Activated naive CD4-positive, alpha-beta T cell treated with anti-CD3 and anti-CD28 coated beads, Interleukin-2, amount 50 U/mL, for 24 hours (primary cell): ENCODE results near the gene C1D.

Source experiments
- H3K27ac Mint-ChIP-seq: one replicate; pipeline ENCODE4 v1.8.0; 2021; ENCODE audit warnings: mild to moderate bottlenecking, mixed read lengths
- H3K27me3 Mint-ChIP-seq: one replicate; pipeline ENCODE4 v1.8.0; 2021; ENCODE audit warnings: mixed read lengths
- H3K36me3 Mint-ChIP-seq: one replicate; pipeline ENCODE4 v1.8.0; 2021; ENCODE audit warnings: mixed read lengths
- H3K4me1 Mint-ChIP-seq: one replicate; pipeline ENCODE4 v1.8.0; 2021; ENCODE audit warnings: mixed read lengths
- H3K4me3 Mint-ChIP-seq: one replicate; pipeline ENCODE4 v1.8.0; 2021; ENCODE audit warnings: mild to moderate bottlenecking, mixed read lengths
- H3K9me3 Mint-ChIP-seq: one replicate; pipeline ENCODE4 v1.8.0; 2021; ENCODE audit warnings: mixed read lengths

The C1D gene

GRCh38 chr2:68040078-68040477 lies 22.7 kb downstream of the C1D start:
- H3K27ac Mint-ChIP-seq: no peak overlapping the region
- no peaks in the 10 kb centered on the region for H3K9me3 Mint-ChIP-seq
- H3K27me3 Mint-ChIP-seq: no peaks in the 10 kb centered on the region
- no peak overlapping the region for H3K4me3 Mint-ChIP-seq
- peaks cover 4% of the 10 kb centered on the region for H3K4me1 Mint-ChIP-seq
- H3K36me3 Mint-ChIP-seq: peaks cover 2% of the 10 kb centered on the region

GRCh38 chr2:68039317-68039716 lies 23.5 kb downstream of the C1D start:
- H3K36me3 Mint-ChIP-seq: no peaks in the 10 kb centered on the region
- H3K4me3 Mint-ChIP-seq: no peak overlapping the region
- no peak overlapping the region for H3K27ac Mint-ChIP-seq
- H3K4me1 Mint-ChIP-seq: peaks cover 4% of the 10 kb centered on the region
- H3K9me3 Mint-ChIP-seq: no peaks in the 10 kb centered on the region
- H3K27me3 Mint-ChIP-seq: no peaks in the 10 kb centered on the region

GRCh38 chr2:68032702-68033101 lies 30.1 kb downstream of the C1D start:
- no peaks in the 10 kb centered on the region for H3K4me1 Mint-ChIP-seq
- no peak overlapping the region for H3K27ac Mint-ChIP-seq
- H3K4me3 Mint-ChIP-seq: no peak overlapping the region
- H3K36me3 Mint-ChIP-seq: no peaks in the 10 kb centered on the region
- no peaks in the 10 kb centered on the region for H3K9me3 Mint-ChIP-seq
- no peaks in the 10 kb centered on the region for H3K27me3 Mint-ChIP-seq

- H3K27me3 Mint-ChIP-seq: no peaks in the 10 kb centered on the region
Measured at GRCh38 chr2:68031542-68032160, 31.2 kb downstream of the C1D start.

GRCh38 chr2:68031043-68031442 lies 31.8 kb downstream of the C1D start:
- Mint-ChIP-seq H3K27me3 (peaks cover 3% of the 10 kb centered on the region), H3K36me3 (no peaks in the 10 kb centered on the region), H3K4me3 (no peak overlapping the region), H3K9me3 (no peaks in the 10 kb centered on the region), H3K27ac (no peak overlapping the region), H3K4me1 (no peaks in the 10 kb centered on the region)

More at GRCh38 chr2:68031542-68032160, 31.2 kb downstream of the C1D start:
- Mint-ChIP-seq H3K4me1 (no peaks in the 10 kb centered on the region), H3K9me3 (no peaks in the 10 kb centered on the region), H3K4me3 (no peak overlapping the region), H3K36me3 (no peaks in the 10 kb centered on the region), H3K27ac (no peak overlapping the region)

GRCh38 chr2:68030529-68030928 lies 32.3 kb downstream of the C1D start:
- Mint-ChIP-seq H3K27me3 (peaks cover 5% of the 10 kb centered on the region), H3K9me3 (no peaks in the 10 kb centered on the region), H3K36me3 (no peaks in the 10 kb centered on the region), H3K4me1 (no peaks in the 10 kb centered on the region), H3K4me3 (no peak overlapping the region), H3K27ac (no peak overlapping the region)

GRCh38 chr2:68027959-68028358 lies 34.8 kb downstream of the C1D start:
- H3K9me3 Mint-ChIP-seq: no peaks in the 10 kb centered on the region
- H3K36me3 Mint-ChIP-seq: no peaks in the 10 kb centered on the region
- H3K27me3 Mint-ChIP-seq: peaks cover 9% of the 10 kb centered on the region
- H3K4me1 Mint-ChIP-seq: no peaks in the 10 kb centered on the region
- no peak overlapping the region for H3K4me3 Mint-ChIP-seq
- no peak overlapping the region for H3K27ac Mint-ChIP-seq

GRCh38 chr2:68024450-68024849 lies 38.4 kb downstream of the C1D start:
- Mint-ChIP-seq H3K4me3 (no peak overlapping the region), H3K9me3 (no peaks in the 10 kb centered on the region), H3K36me3 (no peaks in the 10 kb centered on the region), H3K27ac (no peak overlapping the region), H3K27me3 (peaks cover 17% of the 10 kb centered on the region), H3K4me1 (no peaks in the 10 kb centered on the region)

- no peaks in the 10 kb centered on the region for H3K4me1 Mint-ChIP-seq
- no peak overlapping the region for H3K4me3 Mint-ChIP-seq
Measured at GRCh38 chr2:68023904-68024303, 38.9 kb downstream of the C1D start.

GRCh38 chr2:68018727-68019126 lies 44.1 kb downstream of the C1D start:
- Mint-ChIP-seq H3K4me3 (no peak overlapping the region), H3K4me1 (no peaks in the 10 kb centered on the region), H3K27me3 (peaks cover 10% of the 10 kb centered on the region), H3K9me3 (no peaks in the 10 kb centered on the region), H3K36me3 (no peaks in the 10 kb centered on the region), H3K27ac (no peak overlapping the region)

More at GRCh38 chr2:68023904-68024303, 38.9 kb downstream of the C1D start:
- Mint-ChIP-seq H3K36me3 (no peaks in the 10 kb centered on the region), H3K27me3 (peaks cover 17% of the 10 kb centered on the region), H3K9me3 (no peaks in the 10 kb centered on the region), H3K27ac (no peak overlapping the region)

GRCh38 chr2:68009526-68009925 lies 53.3 kb downstream of the C1D start:
- H3K27me3 Mint-ChIP-seq: peaks cover 12% of the 10 kb centered on the region
- no peaks in the 10 kb centered on the region for H3K36me3 Mint-ChIP-seq
- no peak overlapping the region for H3K27ac Mint-ChIP-seq
- H3K9me3 Mint-ChIP-seq: no peaks in the 10 kb centered on the region
- H3K4me1 Mint-ChIP-seq: no peaks in the 10 kb centered on the region
- no peak overlapping the region for H3K4me3 Mint-ChIP-seq

GRCh38 chr2:68000170-68000825 lies 62.5 kb downstream of the C1D start:
- H3K4me1 Mint-ChIP-seq: no peaks in the 10 kb centered on the region
- H3K36me3 Mint-ChIP-seq: peaks cover 1% of the 10 kb centered on the region
- no peak overlapping the region for H3K27ac Mint-ChIP-seq
- H3K27me3 Mint-ChIP-seq: peaks cover 29% of the 10 kb centered on the region
- H3K9me3 Mint-ChIP-seq: no peaks in the 10 kb centered on the region
- no peak overlapping the region for H3K4me3 Mint-ChIP-seq

GRCh38 chr2:67999332-67999731 lies 63.5 kb downstream of the C1D start:
- Mint-ChIP-seq H3K4me3 (no peak overlapping the region), H3K9me3 (no peaks in the 10 kb centered on the region), H3K4me1 (no peaks in the 10 kb centered on the region), H3K36me3 (peaks cover 1% of the 10 kb centered on the region), H3K27me3 (peaks cover 26% of the 10 kb centered on the region), H3K27ac (no peak overlapping the region)

- Mint-ChIP-seq H3K4me1 (no peaks in the 10 kb centered on the region), H3K9me3 (no peaks in the 10 kb centered on the region), H3K4me3 (no peak overlapping the region), H3K27me3 (peaks cover 24% of the 10 kb centered on the region), H3K36me3 (peaks cover 1% of the 10 kb centered on the region), H3K27ac (no peak overlapping the region)
Measured at GRCh38 chr2:67997903-67998302, 64.9 kb downstream of the C1D start.

GRCh38 chr2:67997528-67997900 lies 65.3 kb downstream of the C1D start:
- Mint-ChIP-seq H3K27me3 (peaks cover 22% of the 10 kb centered on the region), H3K27ac (no peak overlapping the region), H3K36me3 (peaks cover 1% of the 10 kb centered on the region), H3K4me3 (no peak overlapping the region), H3K9me3 (no peaks in the 10 kb centered on the region), H3K4me1 (no peaks in the 10 kb centered on the region)

- peaks cover 1% of the 10 kb centered on the region for H3K36me3 Mint-ChIP-seq
- H3K4me3 Mint-ChIP-seq: no peak overlapping the region
- H3K4me1 Mint-ChIP-seq: no peaks in the 10 kb centered on the region
- no peak overlapping the region for H3K27ac Mint-ChIP-seq
- H3K9me3 Mint-ChIP-seq: no peaks in the 10 kb centered on the region
- peaks cover 20% of the 10 kb centered on the region for H3K27me3 Mint-ChIP-seq
Measured at GRCh38 chr2:67996772-67997527, 65.9 kb downstream of the C1D start.
